Panc1 (cell line): ENCODE data around the gene AIG1. TPM values are rescaled to one million over a fixed set of nuclear protein-coding genes. Genes with fewer than 3 reads are reported as not detected.

Source experiments
- ATAC-seq: fragments of 200-7000 bp; cut with Tn5 transposase; 2 replicates; pipeline ENCODE4 v1.9.1; 2020; ENCODE audit warnings: mild to moderate bottlenecking, moderate library complexity
- BruUV-seq: library from RNA; stranded (reverse); fragments of 400-500 nt; replicated peaks from 2 replicates; lab custom pipeline; 2021; lab: Mats Ljungman, UMichigan
- CTCF ChIA-PET: fragments of 300-600 bp; sonication (Branson Sonifier 250); formaldehyde crosslinking; loops from one replicate; lab custom pipeline; 2022; ENCODE audit warnings: antibody characterized with exemption; lab: Charles Lee
- POLR2A ChIA-PET: fragments of 300-600 bp; sonication (Branson Sonifier 250); formaldehyde crosslinking; loops from one replicate; lab custom pipeline; 2022; ENCODE audit warnings: antibody characterized with exemption; lab: Charles Lee
- DNase-seq: peaks from one replicate; pipeline ENCODE4 v3.0.0-alpha.2; 2010; ENCODE audit warnings: low read depth, low spot score
- H3K27ac ChIP-seq: 2 replicates; pipeline ENCODE4 v1.5.1; 2011; ENCODE audit warnings: mild to moderate bottlenecking, low read length, inconsistent platforms
- H3K27me3 ChIP-seq: fragments of 200-500 bp; sonication (Bioruptor generic); 2 replicates; pipeline ENCODE4 v1.6.0; 2014; ENCODE audit warnings: low read length, inconsistent platforms; ENCODE audit not compliant: control insufficient read depth, insufficient read depth
- H3K36me3 ChIP-seq: fragments of 200-500 bp; sonication (Bioruptor generic); 2 replicates; pipeline ENCODE4 v1.5.1; 2014; ENCODE audit warnings: inconsistent platforms, mild to moderate bottlenecking, low read length, moderate library complexity; ENCODE audit not compliant: control insufficient read depth, insufficient read depth
- H3K4me1 ChIP-seq: 2 replicates; pipeline ENCODE4 v1.5.1; 2011; ENCODE audit warnings: inconsistent platforms, mild to moderate bottlenecking, low read length, moderate library complexity; ENCODE audit not compliant: control insufficient read depth, insufficient read depth
- H3K4me3 ChIP-seq, 2 experiments: 2 replicates each; pipeline ENCODE4 v1.5.1; 2011 to 2012; ENCODE audit warnings: low read depth in 2 of 2, low read length in 2 of 2, mild to moderate bottlenecking in 2 of 2, inconsistent platforms in 1 of 2, moderate library complexity in 1 of 2
- H3K9me3 ChIP-seq: fragments of 200-500 bp; sonication (Bioruptor generic); 2 replicates; pipeline ENCODE4 v1.5.1; 2014; ENCODE audit warnings: low read depth, mild to moderate bottlenecking, inconsistent platforms, low read length, moderate library complexity; ENCODE audit not compliant: control insufficient read depth, insufficient read depth
- POLR2AphosphoS5 ChIP-seq: IDR thresholded peaks from 2 replicates; pipeline ENCODE4 v1.6.1; 2012; ENCODE audit warnings: mild to moderate bottlenecking, low read depth, low read length, moderate library complexity
- SIN3A ChIP-seq: IDR thresholded peaks from 2 replicates; pipeline ENCODE4 v1.6.1; 2012; ENCODE audit warnings: low read depth, mild to moderate bottlenecking, low read length, moderate library complexity, borderline replicate concordance; ENCODE audit not compliant: insufficient read depth
- TCF7L2 ChIP-seq: IDR thresholded peaks from 2 replicates; pipeline ENCODE4 v1.6.1; 2011; ENCODE audit warnings: mild to moderate bottlenecking, low read depth, low read length, inconsistent platforms
- in situ Hi-C: cut with HindIII; loops from 2 replicates; pipeline ENCODE4 v1.10.0; 2016; ENCODE audit warnings: low sequenced_read_pairs, low pct_unique_long_range_greater_than_20kb
- intact Hi-C: fragments of 100-400 bp; cut with micrococcal nuclease; formaldehyde crosslinking; loops from one replicate; pipeline ENCODE4 v1.10.0; 2022; ENCODE audit not compliant: unreplicated experiment
- total RNA-seq: library from RNA; stranded (reverse); gene quantifications from one replicate; pipeline ENCODE4 v1.2.1, GENCODE V29; 2021; ENCODE audit not compliant: unreplicated experiment
- TF ChIP-seq, protein P1 (sequence below): fragments of 450-650 bp; IDR thresholded peaks from 2 replicates; pipeline ENCODE4 v1.5.1; 2017; ENCODE audit warnings: mild to moderate bottlenecking
- TF ChIP-seq, protein P2 (sequence below), 2 experiments: IDR thresholded peaks; 2 replicates each; pipeline ENCODE4 v1.6.1; 2011 to 2012; ENCODE audit warnings: low read depth in 2 of 2, control low read depth in 1 of 2, low read length in 1 of 2, mild to moderate bottlenecking in 1 of 2, moderate library complexity in 1 of 2; ENCODE audit not compliant: insufficient read depth in 1 of 2

The AIG1 gene
- total RNA-seq, 1 experiment from 2014 or later = 23.9 TPM

DNA sequence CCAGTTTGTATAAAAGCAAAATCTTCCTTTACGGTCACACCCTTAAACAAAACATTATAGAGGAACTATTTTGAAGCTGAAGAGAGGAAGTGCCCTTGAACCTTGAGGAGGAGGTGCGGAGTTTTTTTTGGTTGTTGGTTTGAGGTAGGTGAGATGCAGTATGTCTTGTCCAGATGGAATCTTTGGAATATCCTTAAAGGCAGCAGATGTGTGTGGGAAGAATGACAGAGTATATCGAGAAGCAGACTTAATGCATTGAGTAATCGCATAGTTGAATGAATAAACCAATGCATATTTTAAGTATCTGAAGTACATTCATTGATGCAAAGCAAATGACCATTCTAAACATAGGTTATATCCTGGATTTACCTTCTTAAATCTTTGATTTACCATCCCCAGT is 49.9 kb downstream of the AIG1 start:
- in situ Hi-C loops = no loop called here
- POLR2A ChIA-PET = no interaction called here
- H3K9me3 ChIP-seq = no peaks in the 10 kb centered on the region
- H3K4me3 ChIP-seq = no peak overlapping the region
- H3K27me3 ChIP-seq = no peaks in the 10 kb centered on the region
- CTCF ChIA-PET = no interaction called here
- BruUV-seq = no TSS peak
- H3K36me3 ChIP-seq = no peaks in the 10 kb centered on the region
- H3K4me1 ChIP-seq = no peaks in the 10 kb centered on the region
- TF ChIP-seq POLR2AphosphoS5 (no peak), SIN3A (no peak), TCF7L2 (no peak)
- TF ChIP-seq, protein P1, sequence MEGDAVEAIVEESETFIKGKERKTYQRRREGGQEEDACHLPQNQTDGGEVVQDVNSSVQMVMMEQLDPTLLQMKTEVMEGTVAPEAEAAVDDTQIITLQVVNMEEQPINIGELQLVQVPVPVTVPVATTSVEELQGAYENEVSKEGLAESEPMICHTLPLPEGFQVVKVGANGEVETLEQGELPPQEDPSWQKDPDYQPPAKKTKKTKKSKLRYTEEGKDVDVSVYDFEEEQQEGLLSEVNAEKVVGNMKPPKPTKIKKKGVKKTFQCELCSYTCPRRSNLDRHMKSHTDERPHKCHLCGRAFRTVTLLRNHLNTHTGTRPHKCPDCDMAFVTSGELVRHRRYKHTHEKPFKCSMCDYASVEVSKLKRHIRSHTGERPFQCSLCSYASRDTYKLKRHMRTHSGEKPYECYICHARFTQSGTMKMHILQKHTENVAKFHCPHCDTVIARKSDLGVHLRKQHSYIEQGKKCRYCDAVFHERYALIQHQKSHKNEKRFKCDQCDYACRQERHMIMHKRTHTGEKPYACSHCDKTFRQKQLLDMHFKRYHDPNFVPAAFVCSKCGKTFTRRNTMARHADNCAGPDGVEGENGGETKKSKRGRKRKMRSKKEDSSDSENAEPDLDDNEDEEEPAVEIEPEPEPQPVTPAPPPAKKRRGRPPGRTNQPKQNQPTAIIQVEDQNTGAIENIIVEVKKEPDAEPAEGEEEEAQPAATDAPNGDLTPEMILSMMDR = no peak
- TF ChIP-seq, protein P2, sequence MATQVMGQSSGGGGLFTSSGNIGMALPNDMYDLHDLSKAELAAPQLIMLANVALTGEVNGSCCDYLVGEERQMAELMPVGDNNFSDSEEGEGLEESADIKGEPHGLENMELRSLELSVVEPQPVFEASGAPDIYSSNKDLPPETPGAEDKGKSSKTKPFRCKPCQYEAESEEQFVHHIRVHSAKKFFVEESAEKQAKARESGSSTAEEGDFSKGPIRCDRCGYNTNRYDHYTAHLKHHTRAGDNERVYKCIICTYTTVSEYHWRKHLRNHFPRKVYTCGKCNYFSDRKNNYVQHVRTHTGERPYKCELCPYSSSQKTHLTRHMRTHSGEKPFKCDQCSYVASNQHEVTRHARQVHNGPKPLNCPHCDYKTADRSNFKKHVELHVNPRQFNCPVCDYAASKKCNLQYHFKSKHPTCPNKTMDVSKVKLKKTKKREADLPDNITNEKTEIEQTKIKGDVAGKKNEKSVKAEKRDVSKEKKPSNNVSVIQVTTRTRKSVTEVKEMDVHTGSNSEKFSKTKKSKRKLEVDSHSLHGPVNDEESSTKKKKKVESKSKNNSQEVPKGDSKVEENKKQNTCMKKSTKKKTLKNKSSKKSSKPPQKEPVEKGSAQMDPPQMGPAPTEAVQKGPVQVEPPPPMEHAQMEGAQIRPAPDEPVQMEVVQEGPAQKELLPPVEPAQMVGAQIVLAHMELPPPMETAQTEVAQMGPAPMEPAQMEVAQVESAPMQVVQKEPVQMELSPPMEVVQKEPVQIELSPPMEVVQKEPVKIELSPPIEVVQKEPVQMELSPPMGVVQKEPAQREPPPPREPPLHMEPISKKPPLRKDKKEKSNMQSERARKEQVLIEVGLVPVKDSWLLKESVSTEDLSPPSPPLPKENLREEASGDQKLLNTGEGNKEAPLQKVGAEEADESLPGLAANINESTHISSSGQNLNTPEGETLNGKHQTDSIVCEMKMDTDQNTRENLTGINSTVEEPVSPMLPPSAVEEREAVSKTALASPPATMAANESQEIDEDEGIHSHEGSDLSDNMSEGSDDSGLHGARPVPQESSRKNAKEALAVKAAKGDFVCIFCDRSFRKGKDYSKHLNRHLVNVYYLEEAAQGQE (IDR thresholded peaks at IDR 0.05; ENCODE audit: insufficient read depth in 1 of 2, low read depth in 2 of 2, low read length in 1 of 2) = no peak
- no peak overlapping the region for H3K27ac ChIP-seq
- ATAC-seq (no peak), DNase-seq (no peak)
- intact Hi-C loops = no loop called here

DNA sequence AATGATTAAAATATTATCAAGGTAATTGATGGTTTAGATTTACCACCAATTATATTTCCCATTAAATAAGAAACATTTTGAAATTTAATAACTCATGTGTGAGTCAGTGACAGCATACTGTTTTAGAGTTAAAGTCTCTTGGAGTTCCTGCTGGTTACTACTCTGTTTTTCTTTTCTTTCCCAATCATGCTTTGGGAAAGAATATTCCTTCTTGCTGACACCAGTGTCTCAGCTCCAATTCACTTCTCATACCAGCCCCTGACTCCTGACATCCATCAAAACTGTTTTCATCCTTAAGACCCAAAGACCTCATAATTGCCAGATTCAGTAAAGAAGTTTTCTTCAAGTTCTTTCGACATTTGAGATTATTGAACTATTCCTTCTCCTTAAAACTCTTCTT is 50.3 kb downstream of the AIG1 start:
- ChIA-PET CTCF (no interaction called here), POLR2A (no interaction called here)
- Histone ChIP-seq H3K9me3 (no peaks in the 10 kb centered on the region), H3K4me1 (no peaks in the 10 kb centered on the region), H3K36me3 (no peaks in the 10 kb centered on the region), H3K4me3 (no peak overlapping the region), H3K27ac (no peak overlapping the region), H3K27me3 (no peaks in the 10 kb centered on the region)
- intact Hi-C loops = no loop called here
- TF ChIP-seq, protein P2 (IDR thresholded peaks at IDR 0.05; ENCODE audit: insufficient read depth in 1 of 2, low read depth in 2 of 2, low read length in 1 of 2) = no peak
- TF ChIP-seq POLR2AphosphoS5 (no peak), TCF7L2 (no peak), SIN3A (no peak)
- TF ChIP-seq, protein P1 = no peak
- DNase-seq (no peak), ATAC-seq (no peak)
- BruUV-seq = no TSS peak
- in situ Hi-C loops = no loop called here
